HepG2 (cell line): ENCODE measurements around the gene CPNE1. TPM values are rescaled to one million over a fixed set of nuclear protein-coding genes. Genes with fewer than 3 reads are reported as not detected.

Experiments used
- BHLHE40 ChIP-seq: IDR thresholded peaks from 2 replicates; pipeline ENCODE4 v1.6.1; 2011; ENCODE audit warnings: low read length, improper control_type of control experiment
- NCOA2 ChIP-seq: sonication (generic); formaldehyde crosslinking; IDR thresholded peaks from 2 replicates; pipeline ENCODE4 v1.8.0; 2022; ENCODE audit warnings: inconsistent platforms
- POLR2A ChIP-seq, 2 experiments: IDR thresholded peaks; 2 replicates each; pipeline ENCODE4 v1.6.1; 2011; ENCODE audit warnings: low read depth in 2 of 2, low read length in 2 of 2, mild to moderate bottlenecking in 1 of 2, moderate library complexity in 1 of 2; ENCODE audit not compliant: insufficient read depth in 1 of 2
- SP140L ChIP-seq: sonication (generic); formaldehyde crosslinking; IDR thresholded peaks from 2 replicates; pipeline ENCODE4 v1.4.0; 2020; ENCODE audit warnings: missing genetic modification reagents, borderline replicate concordance
- SP5 ChIP-seq: IDR thresholded peaks from 2 replicates; pipeline ENCODE4 v1.6.1; 2016; ENCODE audit warnings: low read depth, borderline replicate concordance
- ZNF496 ChIP-seq: sonication (generic); formaldehyde crosslinking; IDR thresholded peaks from 2 replicates; pipeline ENCODE4 v1.8.1; 2023; ENCODE audit warnings: mild to moderate bottlenecking, moderate library complexity, missing genetic modification reagents; ENCODE audit not compliant: insufficient replicate concordance
- ZNF720 ChIP-seq: sonication (generic); formaldehyde crosslinking; IDR thresholded peaks from 2 replicates; pipeline ENCODE4 v1.4.0; 2020; ENCODE audit warnings: missing genetic modification reagents
- ZNF780A ChIP-seq: sonication (generic); formaldehyde crosslinking; IDR thresholded peaks from 2 replicates; pipeline ENCODE4 v1.8.0; 2022; ENCODE audit warnings: mild to moderate bottlenecking, missing genetic modification reagents, moderate library complexity
- ZNF792 ChIP-seq: IDR thresholded peaks from 2 replicates; pipeline ENCODE4 v1.6.1; 2016
- polyA plus RNA-seq, 8 experiments: library from polyadenylated mRNA; depleted of rRNA in 3 of 8; stranded (reverse) in 7 of 8; unstranded in 1 of 8; fragments of >200 nt; fragmentation: Illumina TruSeq in 4 of 8; extraction: Trizol in 4 of 8; gene quantifications; 2 replicates each; pipeline versions ENCODE4 v1.2.1 to v1.2.3, GENCODE V29; 2011 to 2016; ENCODE audit warnings: low read depth in 4 of 8, missing spikeins in 1 of 8, mixed read lengths in 1 of 8; ENCODE audit not compliant: insufficient read depth in 1 of 8
- total RNA-seq, 5 experiments: library from RNA; depleted of rRNA; stranded (reverse); fragments of >200 nt; fragmentation: Illumina TruSeq; extraction: Trizol; gene quantifications; 2 replicates each; pipeline ENCODE4 v1.2.3, GENCODE V29; 2016; ENCODE audit warnings: low read depth in 1 of 5
- TF ChIP-seq, protein P1 (sequence below): sonication (generic); formaldehyde crosslinking; conservative IDR thresholded peaks from 2 replicates; pipeline ENCODE4 v1.4.0; 2020; ENCODE audit warnings: missing genetic modification reagents
- TF ChIP-seq, protein P2 (sequence below): IDR thresholded peaks from 2 replicates; pipeline ENCODE4 v1.6.1; 2016
- TF ChIP-seq, protein P3 (sequence below): sonication (generic); formaldehyde crosslinking; IDR thresholded peaks from 2 replicates; pipeline ENCODE4 v1.4.0; 2020; ENCODE audit warnings: missing genetic modification reagents
- TF ChIP-seq, protein P4 (sequence below): IDR thresholded peaks from 2 replicates; pipeline ENCODE4 v1.4.0; 2020; ENCODE audit warnings: mild to moderate bottlenecking, missing genetic modification reagents
- TF ChIP-seq, protein P5 (sequence below): IDR thresholded peaks from 2 replicates; pipeline ENCODE4 v1.6.1; 2016; ENCODE audit warnings: mild to moderate bottlenecking
- TF ChIP-seq, protein P6 (sequence below): sonication (generic); formaldehyde crosslinking; IDR thresholded peaks from 2 replicates; pipeline ENCODE4 v1.9.0; 2021; ENCODE audit warnings: missing genetic modification reagents, borderline replicate concordance

Gene CPNE1
- total and polyA plus RNA-seq, 2 of the 13 experiments (the other 11 are each of a cell fraction or from before 2014, with no cell fraction given) = 408 to 431 TPM

DNA sequence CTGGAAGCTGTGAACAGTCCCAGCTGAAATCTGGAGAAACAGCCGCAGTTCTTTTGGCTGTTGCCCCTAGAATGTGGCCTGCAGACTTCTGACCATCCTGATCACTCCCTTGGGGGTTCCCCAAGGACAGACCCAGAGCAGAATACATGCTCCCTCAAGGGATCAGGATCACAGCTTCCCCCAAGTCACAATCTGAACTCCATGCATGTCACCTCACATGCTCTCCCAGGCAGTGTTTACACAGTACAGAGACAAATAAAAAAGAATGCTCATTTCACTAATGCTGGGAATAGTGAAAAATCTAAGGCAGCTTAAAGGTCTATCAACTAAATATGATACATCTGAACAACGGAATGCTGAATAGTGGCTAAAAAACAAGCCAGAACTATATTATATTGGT lies 28.6 kb downstream of the CPNE1 start (continued):
- TF ChIP-seq, protein P1, sequence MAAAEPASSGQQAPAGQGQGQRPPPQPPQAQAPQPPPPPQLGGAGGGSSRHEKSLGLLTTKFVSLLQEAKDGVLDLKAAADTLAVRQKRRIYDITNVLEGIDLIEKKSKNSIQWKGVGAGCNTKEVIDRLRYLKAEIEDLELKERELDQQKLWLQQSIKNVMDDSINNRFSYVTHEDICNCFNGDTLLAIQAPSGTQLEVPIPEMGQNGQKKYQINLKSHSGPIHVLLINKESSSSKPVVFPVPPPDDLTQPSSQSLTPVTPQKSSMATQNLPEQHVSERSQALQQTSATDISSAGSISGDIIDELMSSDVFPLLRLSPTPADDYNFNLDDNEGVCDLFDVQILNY = peak; percentile 18; the same call in 1 of the 2 replicates
- TF ChIP-seq, protein P2, sequence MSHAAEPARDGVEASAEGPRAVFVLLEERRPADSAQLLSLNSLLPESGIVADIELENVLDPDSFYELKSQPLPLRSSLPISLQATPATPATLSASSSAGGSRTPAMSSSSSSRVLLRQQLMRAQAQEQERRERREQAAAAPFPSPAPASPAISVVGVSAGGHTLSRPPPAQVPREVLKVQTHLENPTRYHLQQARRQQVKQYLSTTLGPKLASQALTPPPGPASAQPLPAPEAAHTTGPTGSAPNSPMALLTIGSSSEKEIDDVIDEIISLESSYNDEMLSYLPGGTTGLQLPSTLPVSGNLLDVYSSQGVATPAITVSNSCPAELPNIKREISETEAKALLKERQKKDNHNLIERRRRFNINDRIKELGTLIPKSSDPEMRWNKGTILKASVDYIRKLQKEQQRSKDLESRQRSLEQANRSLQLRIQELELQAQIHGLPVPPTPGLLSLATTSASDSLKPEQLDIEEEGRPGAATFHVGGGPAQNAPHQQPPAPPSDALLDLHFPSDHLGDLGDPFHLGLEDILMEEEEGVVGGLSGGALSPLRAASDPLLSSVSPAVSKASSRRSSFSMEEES (CRISPR knock-in tag) = 0 out of 2 replicates have a peak, but pooled peaks have one; percentile 19
- TF ChIP-seq ZNF496 = no peak
- TF ChIP-seq, protein P3, sequence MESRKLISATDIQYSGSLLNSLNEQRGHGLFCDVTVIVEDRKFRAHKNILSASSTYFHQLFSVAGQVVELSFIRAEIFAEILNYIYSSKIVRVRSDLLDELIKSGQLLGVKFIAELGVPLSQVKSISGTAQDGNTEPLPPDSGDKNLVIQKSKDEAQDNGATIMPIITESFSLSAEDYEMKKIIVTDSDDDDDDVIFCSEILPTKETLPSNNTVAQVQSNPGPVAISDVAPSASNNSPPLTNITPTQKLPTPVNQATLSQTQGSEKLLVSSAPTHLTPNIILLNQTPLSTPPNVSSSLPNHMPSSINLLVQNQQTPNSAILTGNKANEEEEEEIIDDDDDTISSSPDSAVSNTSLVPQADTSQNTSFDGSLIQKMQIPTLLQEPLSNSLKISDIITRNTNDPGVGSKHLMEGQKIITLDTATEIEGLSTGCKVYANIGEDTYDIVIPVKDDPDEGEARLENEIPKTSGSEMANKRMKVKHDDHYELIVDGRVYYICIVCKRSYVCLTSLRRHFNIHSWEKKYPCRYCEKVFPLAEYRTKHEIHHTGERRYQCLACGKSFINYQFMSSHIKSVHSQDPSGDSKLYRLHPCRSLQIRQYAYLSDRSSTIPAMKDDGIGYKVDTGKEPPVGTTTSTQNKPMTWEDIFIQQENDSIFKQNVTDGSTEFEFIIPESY (CRISPR knock-in tag) = no peak
- TF ChIP-seq, protein P4, sequence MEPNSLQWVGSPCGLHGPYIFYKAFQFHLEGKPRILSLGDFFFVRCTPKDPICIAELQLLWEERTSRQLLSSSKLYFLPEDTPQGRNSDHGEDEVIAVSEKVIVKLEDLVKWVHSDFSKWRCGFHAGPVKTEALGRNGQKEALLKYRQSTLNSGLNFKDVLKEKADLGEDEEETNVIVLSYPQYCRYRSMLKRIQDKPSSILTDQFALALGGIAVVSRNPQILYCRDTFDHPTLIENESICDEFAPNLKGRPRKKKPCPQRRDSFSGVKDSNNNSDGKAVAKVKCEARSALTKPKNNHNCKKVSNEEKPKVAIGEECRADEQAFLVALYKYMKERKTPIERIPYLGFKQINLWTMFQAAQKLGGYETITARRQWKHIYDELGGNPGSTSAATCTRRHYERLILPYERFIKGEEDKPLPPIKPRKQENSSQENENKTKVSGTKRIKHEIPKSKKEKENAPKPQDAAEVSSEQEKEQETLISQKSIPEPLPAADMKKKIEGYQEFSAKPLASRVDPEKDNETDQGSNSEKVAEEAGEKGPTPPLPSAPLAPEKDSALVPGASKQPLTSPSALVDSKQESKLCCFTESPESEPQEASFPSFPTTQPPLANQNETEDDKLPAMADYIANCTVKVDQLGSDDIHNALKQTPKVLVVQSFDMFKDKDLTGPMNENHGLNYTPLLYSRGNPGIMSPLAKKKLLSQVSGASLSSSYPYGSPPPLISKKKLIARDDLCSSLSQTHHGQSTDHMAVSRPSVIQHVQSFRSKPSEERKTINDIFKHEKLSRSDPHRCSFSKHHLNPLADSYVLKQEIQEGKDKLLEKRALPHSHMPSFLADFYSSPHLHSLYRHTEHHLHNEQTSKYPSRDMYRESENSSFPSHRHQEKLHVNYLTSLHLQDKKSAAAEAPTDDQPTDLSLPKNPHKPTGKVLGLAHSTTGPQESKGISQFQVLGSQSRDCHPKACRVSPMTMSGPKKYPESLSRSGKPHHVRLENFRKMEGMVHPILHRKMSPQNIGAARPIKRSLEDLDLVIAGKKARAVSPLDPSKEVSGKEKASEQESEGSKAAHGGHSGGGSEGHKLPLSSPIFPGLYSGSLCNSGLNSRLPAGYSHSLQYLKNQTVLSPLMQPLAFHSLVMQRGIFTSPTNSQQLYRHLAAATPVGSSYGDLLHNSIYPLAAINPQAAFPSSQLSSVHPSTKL (CRISPR knock-in tag) = peak; percentile 47; the same call in 1 of the 2 replicates
- no peak for TF ChIP-seq ZNF720
- no peak for TF ChIP-seq ZNF780A (CRISPR knock-in tag)
- TF ChIP-seq, protein P5, sequence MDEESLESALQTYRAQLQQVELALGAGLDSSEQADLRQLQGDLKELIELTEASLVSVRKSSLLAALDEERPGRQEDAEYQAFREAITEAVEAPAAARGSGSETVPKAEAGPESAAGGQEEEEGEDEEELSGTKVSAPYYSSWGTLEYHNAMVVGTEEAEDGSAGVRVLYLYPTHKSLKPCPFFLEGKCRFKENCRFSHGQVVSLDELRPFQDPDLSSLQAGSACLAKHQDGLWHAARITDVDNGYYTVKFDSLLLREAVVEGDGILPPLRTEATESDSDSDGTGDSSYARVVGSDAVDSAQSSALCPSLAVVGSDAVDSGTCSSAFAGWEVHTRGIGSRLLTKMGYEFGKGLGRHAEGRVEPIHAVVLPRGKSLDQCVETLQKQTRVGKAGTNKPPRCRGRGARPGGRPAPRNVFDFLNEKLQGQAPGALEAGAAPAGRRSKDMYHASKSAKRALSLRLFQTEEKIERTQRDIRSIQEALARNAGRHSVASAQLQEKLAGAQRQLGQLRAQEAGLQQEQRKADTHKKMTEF (CRISPR knock-in tag) = peak; percentile 39; the same call in 1 of the 2 replicates
- no peak for TF ChIP-seq SP5 (CRISPR knock-in tag)
- TF ChIP-seq ZNF792 = no peak
- TF ChIP-seq BHLHE40 = peak; percentile 43; the same call in 1 of the 2 replicates
- TF ChIP-seq NCOA2 = no peak
- TF ChIP-seq POLR2A (IDR thresholded peaks at IDR 0.05; ENCODE audit: insufficient read depth in 1 of 2, low read depth in 2 of 2, low read length in 2 of 2) = no peak
- TF ChIP-seq, protein P6, sequence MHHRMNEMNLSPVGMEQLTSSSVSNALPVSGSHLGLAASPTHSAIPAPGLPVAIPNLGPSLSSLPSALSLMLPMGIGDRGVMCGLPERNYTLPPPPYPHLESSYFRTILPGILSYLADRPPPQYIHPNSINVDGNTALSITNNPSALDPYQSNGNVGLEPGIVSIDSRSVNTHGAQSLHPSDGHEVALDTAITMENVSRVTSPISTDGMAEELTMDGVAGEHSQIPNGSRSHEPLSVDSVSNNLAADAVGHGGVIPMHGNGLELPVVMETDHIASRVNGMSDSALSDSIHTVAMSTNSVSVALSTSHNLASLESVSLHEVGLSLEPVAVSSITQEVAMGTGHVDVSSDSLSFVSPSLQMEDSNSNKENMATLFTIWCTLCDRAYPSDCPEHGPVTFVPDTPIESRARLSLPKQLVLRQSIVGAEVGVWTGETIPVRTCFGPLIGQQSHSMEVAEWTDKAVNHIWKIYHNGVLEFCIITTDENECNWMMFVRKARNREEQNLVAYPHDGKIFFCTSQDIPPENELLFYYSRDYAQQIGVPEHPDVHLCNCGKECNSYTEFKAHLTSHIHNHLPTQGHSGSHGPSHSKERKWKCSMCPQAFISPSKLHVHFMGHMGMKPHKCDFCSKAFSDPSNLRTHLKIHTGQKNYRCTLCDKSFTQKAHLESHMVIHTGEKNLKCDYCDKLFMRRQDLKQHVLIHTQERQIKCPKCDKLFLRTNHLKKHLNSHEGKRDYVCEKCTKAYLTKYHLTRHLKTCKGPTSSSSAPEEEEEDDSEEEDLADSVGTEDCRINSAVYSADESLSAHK = no peak
- TF ChIP-seq SP140L (CRISPR knock-in tag) = no peak
